ENCODE results near the gene EFCAB6. TPM values are rescaled to one million over a fixed set of nuclear protein-coding genes. Genes with fewer than 3 reads are reported as not detected.

The EFCAB6 gene
- total RNA-seq, 1 experiment from 2014 or later = 0.21 TPM

GRCh38 chr22:43697894-43698293 is 114.2 kb downstream of the EFCAB6 start:
- no peaks in the 10 kb centered on the region for H3K36me3 ChIP-seq (ENCODE audit: control insufficient read depth, insufficient read depth, low read length)
- no peak for TF ChIP-seq REST (IDR thresholded peaks at IDR 0.05; ENCODE audit: insufficient read depth in 1 of 2, low read depth in 2 of 2, low read length in 1 of 2)
- TF ChIP-seq CTCF (IDR thresholded peaks at IDR 0.05) = no peak
- no peak for TF ChIP-seq TCF7L2 (IDR thresholded peaks at IDR 0.05; ENCODE audit: low read depth, low read length)
- TF ChIP-seq POLR2AphosphoS5 (IDR thresholded peaks at IDR 0.05; ENCODE audit: low read depth, low read length) = no peak
- no peak for TF ChIP-seq SIN3A (IDR thresholded peaks at IDR 0.05; ENCODE audit: borderline replicate concordance, insufficient read depth, low read depth, low read length)
- intact Hi-C loops (cut with micrococcal nuclease; ENCODE audit: unreplicated experiment) = no loop called here
- ATAC-seq = no peak
- H3K4me1 ChIP-seq (ENCODE audit: control insufficient read depth, insufficient read depth, low read length) = no peaks in the 10 kb centered on the region
- POLR2A ChIA-PET = no interaction called here
- no TSS peak for BruUV-seq (replicated peaks)
- no peak overlapping the region for H3K27ac ChIP-seq (ENCODE audit: low read length)
- DNase-seq (ENCODE audit: low read depth, low spot score) = no peak
- CTCF ChIA-PET = no interaction called here
- in situ Hi-C loops (cut with HindIII; ENCODE audit: low pct_unique_long_range_greater_than_20kb, low sequenced_read_pairs) = no loop called here
- no peaks in the 10 kb centered on the region for H3K27me3 ChIP-seq (ENCODE audit: control insufficient read depth, insufficient read depth, low read length)
- no peak overlapping the region for H3K4me3 ChIP-seq (ENCODE audit: low read depth in 2 of 2, low read length in 2 of 2)
- H3K9me3 ChIP-seq (ENCODE audit: control insufficient read depth, insufficient read depth, low read depth, low read length) = no peaks in the 10 kb centered on the region

GRCh38 chr22:43693249-43693648 is 118.9 kb downstream of the EFCAB6 start:
- H3K4me1 ChIP-seq (ENCODE audit: control insufficient read depth, insufficient read depth, low read length) = no peaks in the 10 kb centered on the region
- DNase-seq (ENCODE audit: low read depth, low spot score) = no peak
- H3K27me3 ChIP-seq (ENCODE audit: control insufficient read depth, insufficient read depth, low read length) = no peaks in the 10 kb centered on the region
- POLR2A ChIA-PET = no interaction called here
- CTCF ChIA-PET = no interaction called here
- in situ Hi-C loops (cut with HindIII; ENCODE audit: low pct_unique_long_range_greater_than_20kb, low sequenced_read_pairs) = no loop called here
- intact Hi-C loops (cut with micrococcal nuclease; ENCODE audit: unreplicated experiment) = no loop called here
- TF ChIP-seq TCF7L2 (IDR thresholded peaks at IDR 0.05; ENCODE audit: low read depth, low read length) (no peak), REST (IDR thresholded peaks at IDR 0.05; ENCODE audit: insufficient read depth in 1 of 2, low read depth in 2 of 2, low read length in 1 of 2) (no peak), POLR2AphosphoS5 (IDR thresholded peaks at IDR 0.05; ENCODE audit: low read depth, low read length) (no peak)
- no peak overlapping the region for H3K4me3 ChIP-seq (ENCODE audit: low read depth in 2 of 2, low read length in 2 of 2)
- H3K36me3 ChIP-seq (ENCODE audit: control insufficient read depth, insufficient read depth, low read length) = no peaks in the 10 kb centered on the region
- no TSS peak for BruUV-seq (replicated peaks)
- H3K9me3 ChIP-seq (ENCODE audit: control insufficient read depth, insufficient read depth, low read depth, low read length) = no peaks in the 10 kb centered on the region
- H3K27ac ChIP-seq (ENCODE audit: low read length) = no peak overlapping the region
- no peak for ATAC-seq
